ENCODE data around the gene C8B.

The C8B gene

DNA sequence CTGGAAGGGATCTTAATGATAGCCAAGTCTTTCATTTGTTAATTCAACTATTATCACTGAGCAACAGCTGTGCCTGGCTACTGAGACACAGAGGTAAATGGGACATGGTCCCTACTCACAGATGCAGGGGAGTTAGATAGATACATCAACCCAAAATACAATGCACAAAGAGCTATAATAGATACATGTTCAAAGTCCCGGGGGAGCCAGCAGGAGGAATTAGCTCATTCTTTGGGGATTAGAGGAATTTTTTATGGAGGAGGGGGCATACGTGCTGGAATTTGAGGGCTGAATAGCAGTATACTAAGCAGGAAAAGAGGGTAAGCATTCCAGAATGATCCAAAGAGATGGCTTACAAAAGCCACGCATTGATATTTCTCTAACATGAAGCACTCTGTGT lies 34.6 kb downstream of the C8B start:
- TF ChIP-seq SIN3A (IDR thresholded peaks at IDR 0.05; ENCODE audit: borderline replicate concordance, insufficient read depth, low read length) (no peak), TAF1 (IDR thresholded peaks at IDR 0.05; ENCODE audit: borderline replicate concordance, insufficient read depth, low read length) (no peak), REST (IDR thresholded peaks at IDR 0.05; ENCODE audit: insufficient read depth in 1 of 2, low read depth in 2 of 2, low read length in 2 of 2) (no peak), FOXP2 (optimal IDR thresholded peaks at IDR 0.05; ENCODE audit: borderline replicate concordance, extremely low read depth, extremely low read length, insufficient read depth) (no peak), POLR2AphosphoS5 (IDR thresholded peaks at IDR 0.05; ENCODE audit: low read depth, low read length) (no peak)

- no peak for TF ChIP-seq FOXP2 (optimal IDR thresholded peaks at IDR 0.05; ENCODE audit: borderline replicate concordance, extremely low read depth, extremely low read length, insufficient read depth)
- no peak for TF ChIP-seq SIN3A (IDR thresholded peaks at IDR 0.05; ENCODE audit: borderline replicate concordance, insufficient read depth, low read length)
- TF ChIP-seq POLR2AphosphoS5 (IDR thresholded peaks at IDR 0.05; ENCODE audit: low read depth, low read length): no peak
- TF ChIP-seq TAF1 (IDR thresholded peaks at IDR 0.05; ENCODE audit: borderline replicate concordance, insufficient read depth, low read length): no peak
- no peak for TF ChIP-seq REST (IDR thresholded peaks at IDR 0.05; ENCODE audit: insufficient read depth in 1 of 2, low read depth in 2 of 2, low read length in 2 of 2)
Observed at GRCh38 chr1:56929492-56929891, 36.3 kb downstream of the C8B start.

- TF ChIP-seq SIN3A (IDR thresholded peaks at IDR 0.05; ENCODE audit: borderline replicate concordance, insufficient read depth, low read length) (no peak), FOXP2 (optimal IDR thresholded peaks at IDR 0.05; ENCODE audit: borderline replicate concordance, extremely low read depth, extremely low read length, insufficient read depth) (no peak), TAF1 (IDR thresholded peaks at IDR 0.05; ENCODE audit: borderline replicate concordance, insufficient read depth, low read length) (no peak), POLR2AphosphoS5 (IDR thresholded peaks at IDR 0.05; ENCODE audit: low read depth, low read length) (no peak), REST (IDR thresholded peaks at IDR 0.05; ENCODE audit: insufficient read depth in 1 of 2, low read depth in 2 of 2, low read length in 2 of 2) (no peak)
Observed at GRCh38 chr1:56927986-56928385, 37.8 kb downstream of the C8B start.

DNA sequence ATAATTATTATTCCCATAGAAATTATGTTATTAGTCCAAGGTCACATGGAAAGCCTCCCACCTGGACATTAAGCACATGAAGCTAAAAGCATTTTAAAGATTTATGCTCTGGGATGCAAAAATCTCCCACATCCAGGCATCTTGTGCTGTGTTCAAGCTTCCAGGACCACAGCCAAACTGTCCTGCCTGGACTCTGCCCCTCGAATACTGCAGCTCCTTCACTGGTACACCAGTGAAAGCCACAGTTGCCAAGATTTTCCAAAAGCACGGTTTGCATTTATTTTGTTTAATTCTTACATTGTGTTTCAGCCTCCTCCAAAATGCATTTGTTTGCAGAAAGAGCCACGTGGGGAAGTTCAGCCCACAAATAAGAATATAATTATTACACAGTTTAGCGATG lies 38.6 kb downstream of the C8B start:
- TF ChIP-seq POLR2AphosphoS5 (IDR thresholded peaks at IDR 0.05; ENCODE audit: low read depth, low read length): no peak

DNA sequence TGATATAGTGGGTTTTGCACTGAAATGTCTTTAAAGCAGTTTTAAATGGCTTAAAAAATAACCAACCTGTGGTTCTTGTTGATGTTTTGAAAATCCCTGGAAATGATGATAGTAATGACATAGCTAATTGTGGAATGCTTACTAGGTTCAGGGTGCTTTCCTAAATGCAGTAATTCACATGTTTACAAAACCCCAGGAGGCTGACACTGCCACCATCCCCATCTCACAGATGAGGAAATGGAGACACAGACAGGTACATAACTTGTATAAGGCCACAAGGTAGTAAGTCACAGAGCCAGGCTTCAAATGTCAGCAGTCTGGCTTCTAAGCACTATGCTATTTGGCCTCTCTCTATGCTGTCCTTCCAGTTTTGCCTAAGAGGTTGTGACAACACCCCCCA lies 40.6 kb downstream of the C8B start:
- no peak for TF ChIP-seq SIN3A (IDR thresholded peaks at IDR 0.05; ENCODE audit: borderline replicate concordance, insufficient read depth, low read length)
- no peak for TF ChIP-seq REST (IDR thresholded peaks at IDR 0.05; ENCODE audit: insufficient read depth in 1 of 2, low read depth in 2 of 2, low read length in 2 of 2)
- no peak for TF ChIP-seq POLR2AphosphoS5 (IDR thresholded peaks at IDR 0.05; ENCODE audit: low read depth, low read length)
- no peak for TF ChIP-seq TAF1 (IDR thresholded peaks at IDR 0.05; ENCODE audit: borderline replicate concordance, insufficient read depth, low read length)
- TF ChIP-seq FOXP2 (optimal IDR thresholded peaks at IDR 0.05; ENCODE audit: borderline replicate concordance, extremely low read depth, extremely low read length, insufficient read depth): no peak
